AG09309 (cell line): Measurements from ENCODE around the gene PTGFR.

ENCODE experiments used
- DNase-seq: peaks from one replicate; pipeline ENCODE4 v3.0.0-alpha.2; 2010; ENCODE audit warnings: low read depth
- H3K4me3 ChIP-seq: 2 replicates; pipeline ENCODE4 v1.5.1; 2011; ENCODE audit warnings: mild to moderate bottlenecking, low read depth, low read length, moderate library complexity; ENCODE audit not compliant: control insufficient read depth
- CTCF ChIP-seq: IDR thresholded peaks from 2 replicates; pipeline ENCODE4 v1.5.1; 2011; ENCODE audit warnings: mild to moderate bottlenecking, low read depth, low read length, inconsistent platforms; ENCODE audit not compliant: insufficient read depth, control insufficient read depth; ENCODE audit errors: missing control alignments

The PTGFR gene, protein sequence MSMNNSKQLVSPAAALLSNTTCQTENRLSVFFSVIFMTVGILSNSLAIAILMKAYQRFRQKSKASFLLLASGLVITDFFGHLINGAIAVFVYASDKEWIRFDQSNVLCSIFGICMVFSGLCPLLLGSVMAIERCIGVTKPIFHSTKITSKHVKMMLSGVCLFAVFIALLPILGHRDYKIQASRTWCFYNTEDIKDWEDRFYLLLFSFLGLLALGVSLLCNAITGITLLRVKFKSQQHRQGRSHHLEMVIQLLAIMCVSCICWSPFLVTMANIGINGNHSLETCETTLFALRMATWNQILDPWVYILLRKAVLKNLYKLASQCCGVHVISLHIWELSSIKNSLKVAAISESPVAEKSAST

GRCh38 chr1:78490861-78491450 lies at the start of gene PTGFR:
PTGFR (plus strand) TSS chr1:78490974; CDS start chr1:78492744, 1,770 bp downstream.
- no peak for DNase-seq
- peak within 1 kb of the TSS; percentile 79 for H3K4me3 ChIP-seq

DNA sequence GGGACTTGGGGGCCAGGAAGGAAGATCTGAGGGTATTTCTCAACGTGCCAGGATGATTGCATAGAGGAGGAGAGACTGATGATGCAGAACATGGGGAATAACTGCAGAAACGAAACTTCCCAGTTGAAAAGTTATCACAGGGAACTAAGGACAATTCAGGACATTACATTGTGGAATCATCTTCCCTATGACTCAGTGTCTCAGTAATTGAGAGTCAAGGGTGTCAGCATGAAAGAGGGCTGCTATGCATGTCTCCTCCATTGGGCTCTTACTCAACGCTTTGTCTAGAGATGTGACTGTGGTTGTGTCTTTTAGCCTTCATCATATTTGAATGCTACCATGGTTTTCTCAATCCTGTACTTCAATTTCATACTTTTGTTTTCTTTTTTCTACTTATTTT lies 48.9 kb upstream of the PTGFR start:
- no peak overlapping the region for H3K4me3 ChIP-seq
- peak; percentile 74 for DNase-seq
- TF ChIP-seq CTCF = no peak

More at GRCh38 chr1:78490861-78491450, at the start of gene PTGFR:
- no peak for TF ChIP-seq CTCF

DNA sequence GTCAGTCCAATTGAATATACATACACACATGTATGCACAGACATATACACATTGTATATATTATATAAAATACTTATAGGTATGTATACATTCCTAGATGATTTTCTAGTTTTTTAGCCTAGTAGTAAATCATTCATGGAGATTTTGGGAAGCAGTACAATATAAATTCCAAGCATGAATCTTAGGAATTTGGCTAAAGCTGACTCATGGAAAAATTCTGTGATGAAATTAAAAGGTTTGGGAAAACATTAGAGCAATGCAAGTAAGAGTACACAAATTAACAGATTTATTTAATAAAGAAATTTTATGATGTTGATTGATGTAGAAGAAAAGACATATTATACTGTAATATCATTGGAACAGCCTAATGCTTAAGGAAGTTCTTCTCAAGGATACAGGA lies 43.7 kb upstream of the PTGFR start:
- no peak overlapping the region for H3K4me3 ChIP-seq
- TF ChIP-seq CTCF = no peak
- no peak for DNase-seq

GRCh38 chr1:78464449-78464891 lies 26.3 kb upstream of the PTGFR start:
- DNase-seq = no peak
- H3K4me3 ChIP-seq = no peak overlapping the region
- TF ChIP-seq CTCF = no peak

GRCh38 chr1:78465143-78465542 lies 25.6 kb upstream of the PTGFR start:
- no peak overlapping the region for H3K4me3 ChIP-seq
- DNase-seq = no peak
- TF ChIP-seq CTCF = no peak

DNA sequence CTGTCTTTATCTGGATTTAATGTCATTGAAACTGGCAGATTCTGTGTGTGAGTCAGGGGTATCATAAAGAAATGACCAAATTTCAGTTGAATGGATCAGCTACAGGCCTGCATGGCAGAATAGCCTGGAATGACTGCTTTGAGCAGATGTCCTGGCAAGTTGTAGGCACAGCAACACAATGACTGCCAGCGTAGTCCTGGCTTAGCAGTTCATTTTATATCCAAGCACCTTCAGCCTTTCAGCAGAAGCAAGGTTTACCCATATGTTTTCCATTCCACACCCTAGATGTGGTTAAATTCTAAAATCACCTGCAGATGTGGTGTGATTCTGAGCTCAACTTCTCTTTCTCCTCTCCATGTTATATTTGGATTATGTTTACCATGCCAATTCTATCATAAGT lies 22.3 kb upstream of the PTGFR start:
- no peak for TF ChIP-seq CTCF
- DNase-seq = no peak
- H3K4me3 ChIP-seq = no peak overlapping the region
